C4-2B (cell line): Measurements from ENCODE around the gene BRINP2.

Experiments used
- ZFX ChIP-seq: fragments of 450-650 bp; IDR thresholded peaks from 2 replicates; pipeline ENCODE4 v1.6.1; 2017
- TF ChIP-seq, protein P1 (sequence below): fragments of 450-650 bp; conservative IDR thresholded peaks from 2 replicates; pipeline ENCODE4 v1.5.1; 2017; ENCODE audit warnings: mild to moderate bottlenecking

GRCh38 chr1:177257576-177257975 lies 86.8 kb downstream of the BRINP2 start:
- TF ChIP-seq, protein P1, sequence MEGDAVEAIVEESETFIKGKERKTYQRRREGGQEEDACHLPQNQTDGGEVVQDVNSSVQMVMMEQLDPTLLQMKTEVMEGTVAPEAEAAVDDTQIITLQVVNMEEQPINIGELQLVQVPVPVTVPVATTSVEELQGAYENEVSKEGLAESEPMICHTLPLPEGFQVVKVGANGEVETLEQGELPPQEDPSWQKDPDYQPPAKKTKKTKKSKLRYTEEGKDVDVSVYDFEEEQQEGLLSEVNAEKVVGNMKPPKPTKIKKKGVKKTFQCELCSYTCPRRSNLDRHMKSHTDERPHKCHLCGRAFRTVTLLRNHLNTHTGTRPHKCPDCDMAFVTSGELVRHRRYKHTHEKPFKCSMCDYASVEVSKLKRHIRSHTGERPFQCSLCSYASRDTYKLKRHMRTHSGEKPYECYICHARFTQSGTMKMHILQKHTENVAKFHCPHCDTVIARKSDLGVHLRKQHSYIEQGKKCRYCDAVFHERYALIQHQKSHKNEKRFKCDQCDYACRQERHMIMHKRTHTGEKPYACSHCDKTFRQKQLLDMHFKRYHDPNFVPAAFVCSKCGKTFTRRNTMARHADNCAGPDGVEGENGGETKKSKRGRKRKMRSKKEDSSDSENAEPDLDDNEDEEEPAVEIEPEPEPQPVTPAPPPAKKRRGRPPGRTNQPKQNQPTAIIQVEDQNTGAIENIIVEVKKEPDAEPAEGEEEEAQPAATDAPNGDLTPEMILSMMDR, result no peak
- TF ChIP-seq ZFX, result no peak
